Adipocyte (in vitro differentiated cells): ENCODE measurements around the gene GFOD2.

Experiments used
- DNase-seq: peaks from one replicate; pipeline ENCODE4 v3.0.0-alpha.2; 2015; ENCODE audit warnings: low read depth
- H3K27me3 ChIP-seq: replicated peaks from 2 replicates; pipeline ENCODE4 v1.7.0; 2013; ENCODE audit warnings: mild to moderate bottlenecking, low read length, moderate library complexity; ENCODE audit not compliant: control insufficient read depth, insufficient read depth
- H3K36me3 ChIP-seq: 2 replicates; pipeline ENCODE4 v1.7.0; 2013; ENCODE audit warnings: low read length, mild to moderate bottlenecking, moderate library complexity; ENCODE audit not compliant: control insufficient read depth, insufficient read depth, severe bottlenecking
- H3K4me1 ChIP-seq: 2 replicates; pipeline ENCODE4 v1.7.0; 2013; ENCODE audit warnings: mild to moderate bottlenecking, low read length, moderate library complexity; ENCODE audit not compliant: control insufficient read depth, insufficient read depth
- H3K4me3 ChIP-seq: 2 replicates; pipeline ENCODE4 v1.7.0; 2013; ENCODE audit warnings: mild to moderate bottlenecking, low read length, moderate library complexity
- H3K9ac ChIP-seq: 2 replicates; pipeline ENCODE4 v1.7.0; 2013; ENCODE audit warnings: mild to moderate bottlenecking, low read length, moderate library complexity
- H3K9me3 ChIP-seq: 2 replicates; pipeline ENCODE4 v1.7.0; 2013; ENCODE audit warnings: mild to moderate bottlenecking, low read length, moderate library complexity; ENCODE audit not compliant: control insufficient read depth

The GFOD2 gene

DNA sequence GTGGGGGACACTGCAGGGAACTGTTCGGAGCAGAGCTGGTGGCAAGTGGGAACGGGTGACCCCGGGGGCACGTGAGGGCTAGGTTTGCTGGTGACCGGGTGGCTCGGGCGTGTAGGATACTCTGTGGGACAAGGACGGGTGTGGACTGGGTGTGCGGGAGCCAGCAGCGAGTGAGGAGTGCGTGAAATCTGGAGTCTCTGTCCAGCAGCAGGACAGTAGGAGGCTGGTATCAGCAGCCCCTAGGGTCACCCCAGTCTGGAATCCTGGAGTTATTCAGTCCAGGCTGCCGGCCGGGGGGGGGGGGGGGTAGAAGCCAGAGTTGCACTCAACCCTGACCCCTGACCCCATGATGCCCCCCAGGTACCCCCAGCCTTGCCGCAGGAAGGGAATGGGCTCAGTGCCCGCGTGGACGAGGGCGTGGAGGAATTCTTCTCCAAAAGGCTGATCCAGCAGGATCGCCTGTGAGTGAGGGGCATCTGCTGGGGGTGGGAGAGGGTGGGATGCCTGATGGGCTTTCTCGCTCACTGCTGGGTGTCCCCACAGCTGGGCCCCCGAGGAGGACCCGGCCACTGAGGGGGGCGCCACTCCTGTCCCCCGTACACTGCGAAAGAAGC is 65.2 kb downstream of the GFOD2 start:
- DNase-seq = no peak
- H3K4me3 ChIP-seq = peak overlapping the region; percentile 72
- peaks cover 5% of the 10 kb centered on the region for H3K36me3 ChIP-seq

DNA sequence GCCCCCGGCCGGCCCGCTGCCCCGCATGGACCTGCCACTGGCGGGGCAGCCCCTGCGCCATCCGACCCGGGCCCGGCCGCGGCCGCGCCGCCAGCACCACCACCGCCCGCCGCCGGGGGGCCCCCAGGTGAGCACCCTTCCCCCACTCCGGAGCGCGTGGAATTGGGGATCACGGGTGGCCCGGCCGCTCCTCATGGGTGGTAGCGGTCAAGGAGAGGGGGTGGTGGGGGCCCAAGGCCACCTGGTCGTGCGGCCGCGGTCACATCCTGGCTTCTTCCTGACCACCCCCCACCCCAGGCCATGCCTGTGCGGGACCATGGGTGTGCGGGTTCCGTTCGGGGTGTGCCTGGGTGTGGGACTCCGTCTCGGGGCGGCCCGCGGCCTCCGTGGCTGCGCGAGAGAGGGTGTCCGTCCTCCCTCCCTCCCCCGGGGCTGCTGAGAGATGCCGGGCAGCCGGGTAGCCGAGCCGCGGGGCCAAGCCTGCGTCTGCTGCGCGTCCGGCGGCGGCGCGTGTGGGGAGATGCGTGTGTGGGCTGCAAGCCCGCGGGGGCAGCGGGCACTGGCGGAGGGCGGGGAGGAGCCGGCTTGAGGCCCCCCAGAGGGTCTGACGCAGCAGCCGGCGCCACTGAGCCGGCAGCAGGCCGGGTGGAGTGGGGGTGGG is 65.9 kb downstream of the GFOD2 start:
- Histone ChIP-seq H3K4me3 (peak overlapping the region; percentile 72), H3K9me3 (no peaks in the 10 kb centered on the region), H3K27me3 (peaks cover 36% of the 10 kb centered on the region), H3K36me3 (peaks cover 5% of the 10 kb centered on the region), H3K9ac (no peak overlapping the region), H3K4me1 (peaks cover 3% of the 10 kb centered on the region)
- DNase-seq = peak; percentile 50

More for the DNA sequence above, 65.2 kb downstream of the GFOD2 start:
- Histone ChIP-seq H3K4me1 (peaks cover 3% of the 10 kb centered on the region), H3K9ac (no peak overlapping the region), H3K9me3 (no peaks in the 10 kb centered on the region), H3K27me3 (peaks cover 30% of the 10 kb centered on the region)

DNA sequence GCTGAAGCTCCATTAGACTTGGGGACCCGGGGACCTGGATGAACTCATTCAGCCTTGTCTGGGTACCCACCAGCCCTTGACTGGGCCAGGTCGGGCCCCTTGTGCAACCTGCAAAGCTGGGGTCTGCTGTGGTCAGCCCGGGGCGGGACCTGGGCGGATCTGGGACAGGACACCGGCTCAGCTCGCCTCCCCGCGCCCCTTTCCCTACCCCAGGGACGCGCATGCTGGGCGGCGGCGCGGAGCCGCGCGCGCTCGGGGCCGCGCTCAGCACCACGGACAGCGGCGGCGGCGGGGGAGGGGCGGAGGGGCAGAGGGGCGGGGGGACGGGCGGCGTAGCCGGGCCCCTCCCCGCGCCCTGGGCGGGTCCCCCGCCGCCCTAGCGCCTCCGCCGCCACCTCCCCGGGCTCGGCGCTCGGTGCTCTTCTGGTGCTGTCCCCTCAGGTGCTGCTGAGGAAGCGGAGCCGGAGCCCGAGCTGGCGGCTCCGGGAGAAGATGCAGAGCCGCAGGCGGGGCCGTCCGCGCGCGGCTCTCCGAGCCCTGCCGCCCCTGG is 66.5 kb downstream of the GFOD2 start:
- Histone ChIP-seq H3K9ac (no peak overlapping the region), H3K4me3 (no peak overlapping the region), H3K27me3 (peaks cover 41% of the 10 kb centered on the region), H3K4me1 (peaks cover 3% of the 10 kb centered on the region), H3K36me3 (peaks cover 2% of the 10 kb centered on the region), H3K9me3 (no peaks in the 10 kb centered on the region)
- peak; percentile 53 for DNase-seq

DNA sequence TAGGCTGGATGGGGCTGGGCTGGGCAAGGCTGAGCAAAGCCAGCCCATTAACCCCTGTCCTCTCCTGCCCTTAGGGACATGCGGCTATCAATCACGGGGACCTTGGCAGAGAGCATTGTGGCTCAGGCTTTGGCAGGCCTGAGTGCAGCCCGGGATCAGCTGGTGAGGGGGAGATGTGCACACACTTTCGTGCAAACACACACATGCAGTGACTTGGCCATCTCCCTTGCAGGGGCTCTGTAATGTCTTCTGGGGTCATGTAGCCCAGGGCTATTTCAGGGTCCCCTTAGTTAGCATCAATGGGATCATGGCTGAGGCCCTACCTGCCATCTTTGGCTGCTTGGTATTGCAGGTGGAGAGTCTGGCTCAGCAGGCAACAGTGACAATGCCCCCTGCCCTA is 67.3 kb downstream of the GFOD2 start:
- no peak overlapping the region for H3K4me3 ChIP-seq
- H3K4me1 ChIP-seq = peaks cover 3% of the 10 kb centered on the region
- peaks cover 42% of the 10 kb centered on the region for H3K27me3 ChIP-seq
- no peak for DNase-seq
- H3K36me3 ChIP-seq = no peaks in the 10 kb centered on the region
- no peak overlapping the region for H3K9ac ChIP-seq
- H3K9me3 ChIP-seq = no peaks in the 10 kb centered on the region

DNA sequence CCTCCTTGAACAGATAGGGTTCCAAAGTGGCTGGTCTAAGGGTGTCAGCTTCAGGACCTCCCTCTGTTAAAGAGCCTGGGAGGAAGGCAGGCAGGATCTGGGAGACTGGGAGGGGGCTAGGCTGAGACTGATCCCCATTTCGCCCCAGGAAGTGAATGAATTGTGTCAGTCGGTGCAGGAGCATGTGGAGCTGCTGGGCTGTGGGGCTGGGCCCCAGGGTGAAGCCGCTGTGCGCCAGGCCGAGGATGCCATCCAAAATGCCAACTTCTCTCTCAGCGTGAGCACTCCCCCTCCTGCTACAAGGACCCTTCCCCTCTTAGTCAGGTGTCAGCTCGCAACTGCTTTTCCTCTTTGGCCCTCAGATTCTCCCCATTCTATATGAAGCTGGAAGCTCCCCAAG is 68.1 kb downstream of the GFOD2 start:
- H3K9ac ChIP-seq = no peak overlapping the region
- H3K4me3 ChIP-seq = no peak overlapping the region
- H3K36me3 ChIP-seq = no peaks in the 10 kb centered on the region
- H3K27me3 ChIP-seq = peaks cover 50% of the 10 kb centered on the region
- H3K4me1 ChIP-seq = peaks cover 3% of the 10 kb centered on the region
- no peaks in the 10 kb centered on the region for H3K9me3 ChIP-seq
- no peak for DNase-seq

DNA sequence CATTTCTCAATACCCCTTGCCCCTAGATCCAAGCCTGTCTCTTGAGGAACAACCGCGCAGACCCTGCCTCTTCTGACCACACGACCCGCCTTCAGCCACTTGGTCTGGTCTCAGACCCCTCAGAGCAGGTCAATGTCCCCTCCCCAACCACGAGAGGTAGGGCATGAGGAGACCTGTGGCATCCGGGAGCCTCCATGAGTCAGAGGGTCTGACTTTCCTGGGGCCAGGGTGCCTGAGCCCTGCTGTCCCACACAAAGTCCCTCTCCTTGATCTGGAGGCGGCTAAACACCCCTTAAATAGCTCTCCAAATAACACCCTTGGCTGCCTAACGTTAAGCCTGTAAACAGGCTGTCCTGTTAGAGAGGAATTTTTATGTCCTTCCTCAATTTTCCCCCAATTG is 69.1 kb downstream of the GFOD2 start:
- DNase-seq = no peak
- Histone ChIP-seq H3K9ac (no peak overlapping the region), H3K9me3 (no peaks in the 10 kb centered on the region), H3K4me1 (peaks cover 3% of the 10 kb centered on the region), H3K27me3 (peaks cover 59% of the 10 kb centered on the region), H3K36me3 (no peaks in the 10 kb centered on the region), H3K4me3 (no peak overlapping the region)

DNA sequence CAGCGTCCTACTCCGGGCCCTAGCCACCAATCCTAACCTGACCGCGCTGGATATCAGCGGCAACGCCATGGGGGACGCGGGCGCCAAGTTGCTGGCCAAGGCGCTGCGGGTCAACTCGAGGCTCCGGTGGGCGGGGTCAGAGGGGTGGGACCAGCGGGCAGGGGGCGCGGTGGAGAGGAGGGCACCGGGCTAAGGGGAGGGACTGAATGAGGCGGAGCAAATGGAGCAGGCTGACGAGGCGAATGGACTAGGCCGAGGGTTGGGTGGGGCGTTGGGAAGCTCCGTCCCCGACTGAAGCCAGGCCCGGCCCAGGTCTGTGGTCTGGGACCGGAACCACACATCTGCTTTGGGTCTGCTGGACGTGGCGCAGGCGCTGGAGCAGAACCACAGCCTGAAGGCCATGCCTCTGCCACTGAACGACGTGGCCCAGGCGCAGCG is 69.6 kb downstream of the GFOD2 start:
- peaks cover 3% of the 10 kb centered on the region for H3K4me1 ChIP-seq
- no peaks in the 10 kb centered on the region for H3K9me3 ChIP-seq
- no peak overlapping the region for H3K9ac ChIP-seq
- H3K27me3 ChIP-seq = peaks cover 59% of the 10 kb centered on the region
- DNase-seq = no peak
- no peaks in the 10 kb centered on the region for H3K36me3 ChIP-seq
- H3K4me3 ChIP-seq = no peak overlapping the region

DNA sequence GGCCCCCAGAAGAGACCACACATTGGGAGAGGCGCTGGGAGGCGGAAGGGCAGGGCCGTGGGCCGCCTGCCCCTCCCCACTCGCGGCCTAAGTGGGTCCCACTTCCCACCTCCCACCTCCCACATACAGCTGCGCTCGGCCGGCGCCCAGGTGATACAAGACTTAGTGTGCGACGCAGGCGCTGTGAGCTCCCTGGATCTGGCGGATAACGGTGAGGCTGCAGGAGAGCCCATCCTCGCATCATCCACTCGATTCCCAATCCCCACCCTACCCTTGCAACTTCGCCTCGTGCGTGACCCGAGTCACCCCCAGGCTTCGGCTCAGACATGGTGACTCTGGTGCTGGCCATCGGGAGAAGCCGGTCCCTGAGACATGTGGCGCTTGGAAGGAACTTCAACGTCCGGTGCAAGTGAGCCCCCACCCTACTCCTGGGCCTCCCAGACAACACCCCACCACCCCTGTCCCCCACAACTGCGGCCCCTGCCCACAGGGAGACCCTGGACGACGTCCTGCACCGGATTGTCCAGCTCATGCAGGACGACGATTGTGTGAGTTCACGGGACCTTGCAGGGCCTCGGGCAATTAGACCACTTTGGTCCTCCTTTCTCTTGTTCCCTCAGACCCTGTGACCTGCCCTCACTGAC is 70.2 kb downstream of the GFOD2 start:
- Histone ChIP-seq H3K4me1 (peaks cover 3% of the 10 kb centered on the region), H3K27me3 (peaks cover 62% of the 10 kb centered on the region), H3K9ac (no peak overlapping the region), H3K9me3 (no peaks in the 10 kb centered on the region), H3K36me3 (no peaks in the 10 kb centered on the region), H3K4me3 (no peak overlapping the region)
- no peak for DNase-seq

DNA sequence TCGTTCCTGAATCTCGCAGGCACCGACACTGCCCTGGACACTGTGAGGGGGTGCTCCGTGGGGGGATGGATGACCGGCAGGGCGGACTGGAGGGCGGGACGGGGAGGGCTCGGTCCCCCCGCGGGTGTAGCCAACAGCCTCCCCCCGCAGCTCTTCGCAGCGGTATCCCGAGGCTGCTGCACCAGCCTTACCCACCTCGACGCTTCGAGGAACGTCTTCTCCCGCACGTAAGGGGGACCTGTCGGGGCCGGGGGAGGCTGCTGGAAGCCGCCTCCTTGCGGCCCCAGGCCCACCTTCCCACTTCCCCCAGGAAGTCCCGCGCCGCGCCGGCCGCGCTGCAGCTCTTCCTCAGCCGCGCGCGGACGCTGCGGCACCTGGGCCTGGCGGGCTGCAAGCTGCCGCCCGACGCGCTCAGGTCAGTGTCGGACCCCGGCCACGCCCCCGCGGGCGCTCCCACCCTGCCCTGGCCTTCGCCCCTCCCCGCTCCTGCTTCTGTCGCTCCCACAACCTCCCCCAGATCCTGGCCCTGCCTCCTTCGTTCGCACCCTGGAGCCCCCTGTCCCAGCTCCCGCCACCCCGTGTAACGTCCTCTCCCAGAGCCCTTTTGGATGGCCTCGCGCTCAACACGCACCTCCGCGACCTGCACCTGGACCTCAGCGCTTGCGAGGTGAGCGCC is 70.9 kb downstream of the GFOD2 start:
- H3K4me1 ChIP-seq = peaks cover 1% of the 10 kb centered on the region
- no peaks in the 10 kb centered on the region for H3K36me3 ChIP-seq
- no peak overlapping the region for H3K9ac ChIP-seq
- H3K4me3 ChIP-seq = no peak overlapping the region
- DNase-seq = no peak
- H3K27me3 ChIP-seq = peaks cover 63% of the 10 kb centered on the region
- H3K9me3 ChIP-seq = no peaks in the 10 kb centered on the region

DNA sequence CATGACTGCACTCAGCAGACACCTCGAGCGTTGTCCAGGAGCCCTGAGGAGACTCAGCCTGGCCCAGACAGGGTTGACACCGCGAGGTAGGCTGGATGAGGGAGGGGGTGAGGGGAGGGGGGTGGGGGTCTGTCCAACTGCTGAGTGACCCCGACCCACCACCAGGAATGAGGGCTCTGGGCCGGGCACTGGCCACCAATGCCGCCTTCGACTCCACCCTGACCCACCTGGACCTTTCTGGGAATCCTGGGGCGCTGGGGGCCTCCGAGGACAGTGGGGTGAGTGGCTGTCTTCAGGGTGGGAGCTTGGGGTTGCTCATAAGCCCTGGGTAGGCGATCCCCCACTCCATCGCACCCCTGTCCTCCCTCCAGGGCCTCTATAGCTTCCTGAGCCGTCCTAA is 71.4 kb downstream of the GFOD2 start:
- H3K27me3 ChIP-seq = peaks cover 63% of the 10 kb centered on the region
- H3K4me1 ChIP-seq = no peaks in the 10 kb centered on the region
- DNase-seq = no peak

DNA sequence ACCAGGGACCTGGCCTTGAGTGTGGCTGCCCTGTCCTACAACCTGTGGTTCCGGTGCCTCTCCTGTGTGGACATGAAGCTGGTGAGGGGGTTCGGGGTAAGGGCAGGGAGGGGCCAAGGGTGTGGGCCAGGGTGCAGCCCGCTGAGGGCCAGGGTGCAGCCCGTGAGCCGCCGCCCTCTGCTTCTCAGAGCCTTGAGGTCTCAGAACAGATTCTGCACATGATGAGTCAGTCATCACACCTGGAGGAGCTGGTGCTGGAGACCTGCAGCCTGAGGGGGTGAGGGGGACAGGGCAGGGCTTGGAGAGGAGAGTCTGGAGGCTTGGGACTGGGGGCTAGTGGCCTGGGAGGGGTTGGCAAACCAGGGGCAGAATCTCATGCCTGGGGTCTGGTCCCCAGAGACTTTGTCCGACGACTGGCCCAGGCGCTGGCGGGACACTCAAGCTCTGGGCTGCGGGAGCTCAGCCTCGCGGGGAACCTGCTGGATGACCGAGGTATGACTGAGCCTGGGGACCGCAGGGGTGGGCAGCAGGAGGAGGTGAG is 71.9 kb downstream of the GFOD2 start:
- H3K27me3 ChIP-seq = peaks cover 59% of the 10 kb centered on the region
- no peaks in the 10 kb centered on the region for H3K9me3 ChIP-seq
- H3K36me3 ChIP-seq = no peaks in the 10 kb centered on the region
- H3K4me1 ChIP-seq = peaks cover 3% of the 10 kb centered on the region
- DNase-seq = no peak
- no peak overlapping the region for H3K4me3 ChIP-seq
- no peak overlapping the region for H3K9ac ChIP-seq

More for the DNA sequence above, 71.4 kb downstream of the GFOD2 start:
- Histone ChIP-seq H3K4me3 (no peak overlapping the region), H3K36me3 (no peaks in the 10 kb centered on the region), H3K9me3 (no peaks in the 10 kb centered on the region), H3K9ac (no peak overlapping the region)
